SK-N-SH (cell line): Measurements from ENCODE around the gene PCBD1. TPM values are rescaled to one million over a fixed set of nuclear protein-coding genes. Genes with fewer than 3 reads are reported as not detected.

Experiments
- CTCF ChIA-PET: fragments of 300-600, 350-600 bp; formaldehyde crosslinking; extraction: SDS; loops from one replicate; lab custom pipeline; 2021; lab: Yijun Ruan, JAX
- POLR2A ChIA-PET: fragments of 350-600 bp; sonication (Branson Sonifier 250); formaldehyde crosslinking; extraction: SDS; loops from one replicate; lab custom pipeline; 2020; ENCODE audit warnings: antibody characterized with exemption, inconsistent platforms; lab: Yijun Ruan, JAX
- DNase-seq: peaks from one replicate; pipeline ENCODE4 v3.0.0; 2012
- H2AFZ ChIP-seq: fragments of 200-600 bp; sonication (generic); 2 replicates; pipeline ENCODE4 v1.8.1; 2016; ENCODE audit warnings: antibody characterized with exemption, mild to moderate bottlenecking, low read depth
- H3F3A ChIP-seq: fragments of 200-600 bp; sonication (generic); replicated peaks from 2 replicates; pipeline ENCODE3; 2016; ENCODE audit warnings: antibody characterized with exemption, mild to moderate bottlenecking; ENCODE audit not compliant: insufficient read depth
- H3K27ac ChIP-seq, 2 experiments: fragments of 200-500 bp in 1 of 2; fragments of 200-600 bp in 1 of 2; sonication (Bioruptor generic) in 1 of 2; sonication (generic), shearing (Covaris generic) in 1 of 2; 2 replicates each; pipeline versions ENCODE4 v1.5.1 to v1.6.1; 2014 to 2016; ENCODE audit warnings: low read depth in 2 of 2, inconsistent platforms in 1 of 2, low read length in 1 of 2, mild to moderate bottlenecking in 1 of 2, mixed read lengths in 1 of 2
- H3K27me3 ChIP-seq: fragments of 200-600 bp; sonication (generic), shearing (Covaris generic); 2 replicates; pipeline ENCODE4 v1.6.1; 2016; ENCODE audit warnings: mixed run types; ENCODE audit not compliant: insufficient read depth
- H3K36me3 ChIP-seq, 2 experiments: fragments of 200-500 bp in 1 of 2; fragments of 200-600 bp in 1 of 2; sonication (Bioruptor generic) in 1 of 2; sonication (generic) in 1 of 2; replicated peaks in 1 of 2; 2 replicates each; pipeline versions ENCODE3 to v1.5.1; 2014 to 2016; ENCODE audit warnings: low read length in 1 of 2, mild to moderate bottlenecking in 1 of 2; ENCODE audit not compliant: insufficient read depth in 2 of 2, control insufficient read depth in 1 of 2
- H3K4me1 ChIP-seq, 2 experiments: fragments of 200-500 bp in 1 of 2; fragments of 200-600 bp in 1 of 2; sonication (Bioruptor generic) in 1 of 2; sonication (generic), shearing (Covaris generic) in 1 of 2; 2 replicates each; pipeline versions ENCODE4 v1.5.1 to v1.6.1; 2014 to 2016; ENCODE audit warnings: low read depth in 1 of 2, low read length in 1 of 2, mixed run types in 1 of 2; ENCODE audit not compliant: insufficient read depth in 2 of 2, control insufficient read depth in 1 of 2
- H3K4me2 ChIP-seq: fragments of 200-600 bp; sonication (generic), shearing (Covaris generic); 2 replicates; pipeline ENCODE4 v1.6.1; 2017; ENCODE audit warnings: mixed run types
- H3K4me3 ChIP-seq, 2 experiments: fragments of 200-500 bp in 1 of 2; fragments of 200-600 bp in 1 of 2; sonication (Bioruptor generic) in 1 of 2; sonication (generic), shearing (Covaris generic) in 1 of 2; 2 replicates each; pipeline versions ENCODE4 v1.5.1 to v1.8.1; 2014 to 2016; ENCODE audit warnings: low read depth in 2 of 2, inconsistent platforms in 1 of 2, low read length in 1 of 2, mild to moderate bottlenecking in 1 of 2, mixed read lengths in 1 of 2, moderate library complexity in 1 of 2
- H3K79me2 ChIP-seq: fragments of 200-600 bp; sonication (generic); 2 replicates; pipeline ENCODE4 v1.8.1; 2017; ENCODE audit warnings: mild to moderate bottlenecking; ENCODE audit not compliant: insufficient read depth
- H3K9ac ChIP-seq: fragments of 200-600 bp; sonication (generic); 2 replicates; pipeline ENCODE4 v1.6.1; 2017; ENCODE audit warnings: mixed run types
- H3K9me2 ChIP-seq: fragments of 200-600 bp; sonication (generic); 2 replicates; pipeline ENCODE4 v1.6.1; 2017; ENCODE audit warnings: mixed run types
- H3K9me3 ChIP-seq: fragments of 200-600 bp; sonication (generic); 2 replicates; pipeline ENCODE4 v1.6.1; 2017; ENCODE audit warnings: mixed run types, mild to moderate bottlenecking, moderate library complexity
- H4K20me1 ChIP-seq: fragments of 200-600 bp; sonication (generic); 2 replicates; pipeline ENCODE4 v1.6.1; 2017; ENCODE audit warnings: mild to moderate bottlenecking, mixed run types; ENCODE audit not compliant: insufficient read depth
- CHD2 ChIP-seq: fragments of 150-350 bp; IDR thresholded peaks from 2 replicates; pipeline ENCODE4 v1.6.1; 2018; ENCODE audit warnings: low read length; ENCODE audit not compliant: partially characterized antibody
- FOXJ3 ChIP-seq: sonication (generic); formaldehyde crosslinking; IDR thresholded peaks from 2 replicates; pipeline ENCODE4 v1.5.1; 2020; ENCODE audit warnings: mild to moderate bottlenecking, missing genetic modification reagents
- GABPA ChIP-seq: IDR thresholded peaks from 2 replicates; pipeline ENCODE4 v1.4.0; 2012; ENCODE audit warnings: low read depth, mild to moderate bottlenecking
- GATA2 ChIP-seq: sonication (generic); formaldehyde crosslinking; IDR thresholded peaks from 2 replicates; pipeline ENCODE4 v1.5.0; 2020; ENCODE audit warnings: mild to moderate bottlenecking, missing genetic modification reagents
- MXI1 ChIP-seq: IDR thresholded peaks from 2 replicates; pipeline ENCODE4 v1.6.1; 2012; ENCODE audit warnings: mild to moderate bottlenecking, low read depth, low read length, improper control_type of control experiment
- NRF1 ChIP-seq: IDR thresholded peaks from 2 replicates; pipeline ENCODE4 v1.6.1; 2012; ENCODE audit warnings: low read depth, mild to moderate bottlenecking, low read length
- RFX5 ChIP-seq: IDR thresholded peaks from 2 replicates; pipeline ENCODE4 v1.6.1; 2012; ENCODE audit warnings: mild to moderate bottlenecking, improper control_type of control experiment, low read length
- RXRA ChIP-seq: IDR thresholded peaks from 2 replicates; pipeline ENCODE4 v1.4.0; 2012; ENCODE audit warnings: low read depth, mild to moderate bottlenecking, borderline replicate concordance
- YY1 ChIP-seq: IDR thresholded peaks from 2 replicates; pipeline ENCODE4 v1.4.0; 2012; ENCODE audit warnings: low read depth, mild to moderate bottlenecking
- WGBS: methylation state at CpG from one replicate; pipeline ENCODE4 v1.1.6; 2017; ENCODE audit warnings: low lambda C conversion rate; 5-methylcytosine and 5-hydroxymethylcytosine counted together
- polyA plus RNA-seq, 3 experiments: library from polyadenylated mRNA; depleted of rRNA; stranded (reverse); fragments of >200 nt; gene quantifications; 2 replicates each; pipeline ENCODE4 v1.2.3, GENCODE V29; 2012
- TF ChIP-seq, protein P1 (sequence below): IDR thresholded peaks from 2 replicates; pipeline ENCODE4; 2012
- TF ChIP-seq, protein P2 (sequence below): IDR thresholded peaks from 2 replicates; pipeline ENCODE4 v1.6.1; 2012; ENCODE audit warnings: mild to moderate bottlenecking, low read depth, low read length, moderate library complexity
- TF ChIP-seq, protein P3 (sequence below): fragments of 200-600 bp; sonication (generic); IDR thresholded peaks from 2 replicates; pipeline ENCODE4 v1.6.1; 2017; ENCODE audit warnings: antibody characterized with exemption, mild to moderate bottlenecking, moderate library complexity

The PCBD1 gene
- polyA plus RNA-seq, 1 of the 3 experiments (the other 2 are of a cell fraction) = 112 TPM

DNA sequence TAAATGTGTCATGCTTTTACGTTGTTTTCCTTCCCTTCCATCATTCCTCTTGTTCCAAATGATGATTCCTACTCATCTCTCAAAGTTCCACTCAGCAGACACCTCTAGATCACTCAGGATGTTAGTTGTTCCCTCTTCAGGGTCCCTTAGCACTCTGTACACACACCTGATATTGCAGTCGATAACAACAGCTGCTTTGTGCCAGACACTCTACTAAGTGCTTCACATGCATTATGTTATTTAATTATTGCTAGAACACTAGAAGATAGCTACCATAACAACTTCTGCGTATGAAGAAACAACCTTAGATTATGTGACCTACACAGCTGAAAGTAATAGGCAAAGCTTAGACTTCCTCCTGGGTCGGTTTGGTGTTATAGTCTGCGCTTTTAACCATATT lies 29.6 kb downstream of the PCBD1 start (continued):
- TF ChIP-seq, protein P1, sequence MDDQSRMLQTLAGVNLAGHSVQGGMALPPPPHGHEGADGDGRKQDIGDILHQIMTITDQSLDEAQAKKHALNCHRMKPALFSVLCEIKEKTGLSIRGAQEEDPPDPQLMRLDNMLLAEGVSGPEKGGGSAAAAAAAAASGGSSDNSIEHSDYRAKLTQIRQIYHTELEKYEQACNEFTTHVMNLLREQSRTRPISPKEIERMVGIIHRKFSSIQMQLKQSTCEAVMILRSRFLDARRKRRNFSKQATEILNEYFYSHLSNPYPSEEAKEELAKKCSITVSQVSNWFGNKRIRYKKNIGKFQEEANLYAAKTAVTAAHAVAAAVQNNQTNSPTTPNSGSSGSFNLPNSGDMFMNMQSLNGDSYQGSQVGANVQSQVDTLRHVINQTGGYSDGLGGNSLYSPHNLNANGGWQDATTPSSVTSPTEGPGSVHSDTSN = no peak
- TF ChIP-seq RXRA (no peak), FOXJ3 (CRISPR knock-in tag) (peak; percentile 86), YY1 (no peak), NRF1 (no peak), GABPA (no peak), GATA2 (CRISPR knock-in tag) (peak; percentile 99), CHD2 (peak; percentile 84), RFX5 (no peak), MXI1 (peak; percentile 41; the same call in 1 of the 2 replicates)
- TF ChIP-seq, protein P2, sequence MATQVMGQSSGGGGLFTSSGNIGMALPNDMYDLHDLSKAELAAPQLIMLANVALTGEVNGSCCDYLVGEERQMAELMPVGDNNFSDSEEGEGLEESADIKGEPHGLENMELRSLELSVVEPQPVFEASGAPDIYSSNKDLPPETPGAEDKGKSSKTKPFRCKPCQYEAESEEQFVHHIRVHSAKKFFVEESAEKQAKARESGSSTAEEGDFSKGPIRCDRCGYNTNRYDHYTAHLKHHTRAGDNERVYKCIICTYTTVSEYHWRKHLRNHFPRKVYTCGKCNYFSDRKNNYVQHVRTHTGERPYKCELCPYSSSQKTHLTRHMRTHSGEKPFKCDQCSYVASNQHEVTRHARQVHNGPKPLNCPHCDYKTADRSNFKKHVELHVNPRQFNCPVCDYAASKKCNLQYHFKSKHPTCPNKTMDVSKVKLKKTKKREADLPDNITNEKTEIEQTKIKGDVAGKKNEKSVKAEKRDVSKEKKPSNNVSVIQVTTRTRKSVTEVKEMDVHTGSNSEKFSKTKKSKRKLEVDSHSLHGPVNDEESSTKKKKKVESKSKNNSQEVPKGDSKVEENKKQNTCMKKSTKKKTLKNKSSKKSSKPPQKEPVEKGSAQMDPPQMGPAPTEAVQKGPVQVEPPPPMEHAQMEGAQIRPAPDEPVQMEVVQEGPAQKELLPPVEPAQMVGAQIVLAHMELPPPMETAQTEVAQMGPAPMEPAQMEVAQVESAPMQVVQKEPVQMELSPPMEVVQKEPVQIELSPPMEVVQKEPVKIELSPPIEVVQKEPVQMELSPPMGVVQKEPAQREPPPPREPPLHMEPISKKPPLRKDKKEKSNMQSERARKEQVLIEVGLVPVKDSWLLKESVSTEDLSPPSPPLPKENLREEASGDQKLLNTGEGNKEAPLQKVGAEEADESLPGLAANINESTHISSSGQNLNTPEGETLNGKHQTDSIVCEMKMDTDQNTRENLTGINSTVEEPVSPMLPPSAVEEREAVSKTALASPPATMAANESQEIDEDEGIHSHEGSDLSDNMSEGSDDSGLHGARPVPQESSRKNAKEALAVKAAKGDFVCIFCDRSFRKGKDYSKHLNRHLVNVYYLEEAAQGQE = no peak

DNA sequence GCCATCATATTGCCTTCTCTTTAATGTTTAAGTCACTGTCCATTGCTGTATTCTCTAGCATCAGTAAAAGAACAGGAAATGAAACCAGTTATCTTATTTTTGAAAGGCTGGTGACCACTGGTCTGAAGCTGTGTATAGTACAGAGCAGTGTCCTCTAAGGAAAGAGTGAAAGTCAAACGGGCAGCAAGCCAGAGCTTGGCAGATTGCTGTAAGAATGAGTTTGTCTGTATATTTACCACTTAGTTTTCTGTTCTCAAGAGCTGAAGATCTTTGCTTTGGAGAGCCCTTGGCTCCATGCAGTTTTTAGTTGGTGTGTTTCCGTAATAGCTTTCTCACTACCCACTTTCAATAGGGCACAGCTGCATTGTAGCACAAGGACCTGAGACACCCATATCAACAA lies 31.9 kb downstream of the PCBD1 start:
- 76% methylated on average over 2 of the region's 2 CpGs for WGBS
- no peaks in the 10 kb centered on the region for H4K20me1 ChIP-seq
- H2AFZ ChIP-seq = no peak overlapping the region
- no peak overlapping the region for H3K4me3 ChIP-seq
- peaks cover 0 to 30% of the 10 kb centered on the region in 2 experiments; a peak in 2 of 4 replicates for H3K4me1 ChIP-seq
- no peaks in the 10 kb centered on the region for H3K9me3 ChIP-seq
- no peaks in the 10 kb centered on the region for H3K9me2 ChIP-seq
- H3F3A ChIP-seq = no peaks in the 10 kb centered on the region
- H3K27ac ChIP-seq = peak overlapping the region in 1 of 2 experiments; percentile 96; a peak in 2 of 4 replicates
- H3K27me3 ChIP-seq = no peaks in the 10 kb centered on the region
- TF ChIP-seq, protein P1 = no peak
- TF ChIP-seq, protein P3, sequence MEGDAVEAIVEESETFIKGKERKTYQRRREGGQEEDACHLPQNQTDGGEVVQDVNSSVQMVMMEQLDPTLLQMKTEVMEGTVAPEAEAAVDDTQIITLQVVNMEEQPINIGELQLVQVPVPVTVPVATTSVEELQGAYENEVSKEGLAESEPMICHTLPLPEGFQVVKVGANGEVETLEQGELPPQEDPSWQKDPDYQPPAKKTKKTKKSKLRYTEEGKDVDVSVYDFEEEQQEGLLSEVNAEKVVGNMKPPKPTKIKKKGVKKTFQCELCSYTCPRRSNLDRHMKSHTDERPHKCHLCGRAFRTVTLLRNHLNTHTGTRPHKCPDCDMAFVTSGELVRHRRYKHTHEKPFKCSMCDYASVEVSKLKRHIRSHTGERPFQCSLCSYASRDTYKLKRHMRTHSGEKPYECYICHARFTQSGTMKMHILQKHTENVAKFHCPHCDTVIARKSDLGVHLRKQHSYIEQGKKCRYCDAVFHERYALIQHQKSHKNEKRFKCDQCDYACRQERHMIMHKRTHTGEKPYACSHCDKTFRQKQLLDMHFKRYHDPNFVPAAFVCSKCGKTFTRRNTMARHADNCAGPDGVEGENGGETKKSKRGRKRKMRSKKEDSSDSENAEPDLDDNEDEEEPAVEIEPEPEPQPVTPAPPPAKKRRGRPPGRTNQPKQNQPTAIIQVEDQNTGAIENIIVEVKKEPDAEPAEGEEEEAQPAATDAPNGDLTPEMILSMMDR = no peak
- CTCF ChIA-PET = no interaction called here
- no peak overlapping the region for H3K4me2 ChIP-seq
- H3K79me2 ChIP-seq = no peaks in the 10 kb centered on the region; the same call in 1 of the 2 replicates
- no peak overlapping the region for H3K9ac ChIP-seq
- no peak for DNase-seq
- POLR2A ChIA-PET = no interaction called here
- peaks cover 68 to 75% of the 10 kb centered on the region in 2 experiments for H3K36me3 ChIP-seq
